GM18526 (cell line): ENCODE measurements around the gene DCN.

Experiments
- POLR2A ChIP-seq: IDR thresholded peaks from 3 replicates; pipeline ENCODE4 v1.6.1; 2011; ENCODE audit not compliant: insufficient read length; ENCODE audit errors: extremely low read depth

The DCN gene

DNA sequence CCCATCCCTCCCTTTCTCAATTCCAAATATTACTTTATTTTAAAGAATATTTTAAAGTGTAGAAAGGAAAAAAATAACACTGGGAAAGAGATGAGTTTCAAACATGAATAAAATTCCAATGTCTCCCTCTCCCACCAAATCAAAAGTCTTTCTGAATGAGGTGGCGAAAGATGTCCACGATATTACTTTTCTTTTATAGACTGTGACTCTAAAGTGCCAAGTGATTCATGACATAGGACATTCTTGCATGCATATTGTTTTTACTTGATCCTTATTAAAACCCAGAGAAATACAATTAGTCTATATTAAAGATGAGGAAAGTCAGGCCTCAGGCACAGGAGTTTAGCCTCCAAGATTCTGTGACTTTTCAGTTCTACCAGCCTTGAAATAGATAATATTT is 55.3 kb downstream of the DCN start:
- no peak for TF ChIP-seq POLR2A

DNA sequence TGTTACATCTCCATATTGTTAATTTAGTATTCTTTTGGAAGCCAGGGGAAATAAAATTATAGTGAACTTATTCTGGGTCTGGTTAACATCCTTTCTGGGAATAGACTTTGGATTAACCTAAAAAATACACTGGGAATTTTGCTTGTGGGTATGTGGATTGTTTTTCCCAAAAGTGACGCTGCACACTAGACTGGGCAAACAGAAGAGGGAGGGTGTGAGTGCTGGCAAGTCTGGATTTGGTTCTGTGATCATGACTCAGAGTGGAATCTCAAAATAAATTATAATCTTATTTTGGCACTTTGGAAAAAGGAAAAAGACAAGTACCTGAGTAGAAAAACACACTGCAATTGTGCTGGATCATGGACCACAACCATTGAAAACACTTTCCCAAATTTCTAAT is 56.1 kb downstream of the DCN start:
- TF ChIP-seq POLR2A, result no peak

DNA sequence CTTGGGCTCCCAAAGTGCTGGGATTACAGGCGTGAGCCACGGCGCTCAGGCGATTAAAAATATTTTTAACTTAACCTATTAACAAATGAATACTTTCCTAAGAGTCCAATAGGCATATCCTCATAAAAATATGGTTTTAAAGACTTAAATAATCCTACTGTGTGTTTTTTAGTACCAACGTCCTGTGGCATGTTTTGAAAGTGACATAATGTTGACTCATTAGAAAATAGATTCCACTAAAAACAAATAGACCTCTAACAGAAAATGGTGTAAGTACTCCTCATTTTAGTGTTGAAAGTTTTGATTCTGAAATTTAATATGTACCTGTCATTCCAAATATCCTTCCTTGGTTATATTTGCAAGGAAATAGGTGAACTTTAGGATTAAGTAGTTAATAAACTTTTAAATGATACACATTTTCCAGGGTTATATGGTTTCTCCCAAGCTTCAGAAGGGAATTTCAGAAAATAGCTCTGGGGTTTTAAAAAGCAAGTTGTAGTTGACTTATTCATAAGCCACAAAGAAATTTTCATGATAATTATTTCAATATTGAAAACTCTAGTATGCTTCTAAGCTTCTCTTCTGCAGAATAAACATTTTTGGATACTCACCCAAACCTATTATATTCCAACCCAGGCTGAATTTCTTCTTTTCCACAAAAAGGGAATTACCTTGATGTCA is 59.2 kb downstream of the DCN start:
- no peak for TF ChIP-seq POLR2A

DNA sequence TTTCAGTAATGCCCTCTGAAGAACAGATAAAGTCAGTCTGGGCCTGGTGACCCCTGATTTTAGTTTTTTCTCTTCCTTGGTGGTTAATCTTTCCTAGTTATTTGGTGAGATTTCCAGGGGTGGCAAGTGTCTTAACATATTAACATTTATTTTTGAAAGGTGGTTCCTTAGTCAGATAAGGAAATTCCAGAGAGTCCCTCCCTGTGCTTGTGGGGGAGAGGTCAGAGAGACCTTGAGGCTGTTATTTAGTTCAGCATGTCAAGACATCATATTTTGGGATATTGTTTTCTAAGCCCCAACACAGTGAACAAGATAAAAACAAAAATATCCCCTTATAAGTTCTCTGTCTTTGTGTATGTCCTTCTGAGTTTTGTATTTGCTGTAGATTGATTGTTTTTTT is 61.8 kb downstream of the DCN start:
- no peak for TF ChIP-seq POLR2A

DNA sequence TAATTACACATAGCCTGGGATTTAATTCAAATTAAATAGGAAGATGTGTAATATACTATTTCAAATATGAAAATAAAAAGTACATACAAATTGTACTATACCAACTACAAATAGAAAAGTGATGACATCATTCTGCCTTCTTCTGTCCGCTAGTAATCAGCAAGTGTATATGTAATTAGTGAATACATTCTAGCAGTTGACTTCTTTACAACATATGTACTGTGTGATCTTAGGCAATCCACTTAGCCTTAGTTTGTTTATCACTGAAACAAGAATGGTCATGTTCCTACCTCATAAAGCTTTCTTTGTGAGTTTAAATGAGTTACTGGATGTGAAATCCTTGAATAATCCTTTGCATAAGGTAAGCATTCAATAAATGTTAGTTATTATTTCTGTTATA is 63.5 kb downstream of the DCN start:
- TF ChIP-seq POLR2A, result no peak

DNA sequence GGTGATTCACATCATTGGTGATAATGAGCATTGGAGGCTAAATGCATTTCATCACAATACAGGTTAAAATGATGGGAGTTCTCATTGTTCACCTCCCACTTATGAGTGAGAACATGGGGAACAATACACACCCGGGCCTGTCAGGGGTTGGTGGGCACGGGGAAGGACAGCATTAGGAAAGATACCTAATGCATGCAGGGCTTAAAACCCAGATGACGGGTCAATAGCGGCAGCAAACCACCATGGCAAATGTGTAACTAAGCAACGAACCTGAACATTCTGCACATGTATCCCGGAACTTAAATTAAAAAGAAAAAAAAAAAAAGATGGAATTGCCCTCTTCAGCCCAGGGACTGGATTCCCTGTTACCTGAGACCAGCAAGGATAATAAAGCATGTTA is 69.0 kb downstream of the DCN start:
- TF ChIP-seq POLR2A, result no peak

DNA sequence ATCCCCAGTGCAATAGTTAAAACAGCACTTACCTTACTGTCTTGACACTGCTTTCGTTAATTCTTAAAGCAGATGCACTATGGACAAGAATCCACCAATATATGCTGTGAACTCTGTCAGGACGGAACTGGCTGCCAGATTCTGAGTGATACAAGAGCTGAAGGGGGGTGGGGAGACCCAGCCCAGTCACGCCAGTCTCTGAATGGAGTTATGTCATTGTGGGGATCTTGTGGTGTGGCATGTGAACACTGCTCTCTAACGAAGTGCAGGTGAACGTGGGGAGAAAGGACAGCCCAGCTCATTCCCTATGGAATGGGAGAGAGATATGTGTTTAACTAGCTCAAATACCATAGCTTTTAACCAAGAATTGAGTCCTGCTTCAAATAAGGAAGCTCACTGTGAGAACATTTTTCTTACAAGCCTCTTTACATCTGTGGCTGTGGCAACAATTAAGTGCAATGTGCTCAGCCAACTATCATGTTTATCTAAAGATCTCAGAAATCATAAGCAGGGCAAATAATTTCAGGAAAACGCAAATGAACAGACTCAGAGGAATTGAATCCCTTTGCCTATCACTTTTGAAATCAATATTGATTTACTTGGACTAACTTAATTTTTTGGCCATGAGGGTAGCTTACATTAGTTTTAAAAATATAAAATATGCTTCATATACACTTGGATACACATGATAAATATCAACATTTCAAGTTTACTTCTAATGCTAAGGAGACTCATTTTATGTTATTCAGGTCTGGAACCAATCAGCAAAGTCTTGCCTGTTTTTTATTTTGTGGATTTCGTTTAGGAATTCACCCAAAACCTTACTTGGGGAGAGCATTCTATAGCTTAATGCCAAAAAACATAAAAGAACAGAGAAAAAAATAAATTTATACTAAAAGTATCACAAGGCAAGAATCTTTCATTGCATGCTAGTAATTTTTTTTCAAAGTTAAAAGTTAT is 71.0 kb downstream of the DCN start, which contains the start of gene LUM:
LUM (minus strand) TSS at position 129 of the 960 bp plus-strand sequence. CDS start 2,515 bp downstream, outside the sequence.
- no peak for TF ChIP-seq POLR2A

DNA sequence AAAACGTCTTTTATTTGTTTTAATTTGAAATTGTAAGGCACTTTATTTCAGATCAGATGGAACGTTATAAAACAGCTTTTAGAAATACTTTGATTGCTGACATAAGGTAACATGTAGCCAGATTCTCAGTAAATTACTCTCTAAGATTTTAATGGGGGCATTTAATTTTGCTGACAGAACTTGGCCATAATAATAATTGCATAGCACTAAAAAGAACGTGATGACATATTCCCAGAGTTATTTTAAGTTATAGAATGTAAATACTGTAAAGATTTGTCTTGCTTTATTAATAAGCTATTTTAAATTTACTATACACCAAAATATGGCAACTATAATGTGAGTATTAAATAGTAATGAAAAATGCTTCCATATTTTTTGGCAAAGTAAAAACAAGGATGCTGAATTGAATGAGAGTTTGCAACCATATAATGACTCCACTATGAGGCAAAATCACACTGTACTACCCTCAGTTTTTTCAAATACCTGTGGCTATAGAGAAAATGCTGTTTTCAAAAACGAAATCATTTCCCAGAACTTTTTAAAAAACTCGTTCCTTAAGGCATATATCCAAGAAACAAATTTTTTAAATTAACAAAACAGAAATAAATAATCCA is 72.2 kb downstream of the DCN start:
- no peak for TF ChIP-seq POLR2A

DNA sequence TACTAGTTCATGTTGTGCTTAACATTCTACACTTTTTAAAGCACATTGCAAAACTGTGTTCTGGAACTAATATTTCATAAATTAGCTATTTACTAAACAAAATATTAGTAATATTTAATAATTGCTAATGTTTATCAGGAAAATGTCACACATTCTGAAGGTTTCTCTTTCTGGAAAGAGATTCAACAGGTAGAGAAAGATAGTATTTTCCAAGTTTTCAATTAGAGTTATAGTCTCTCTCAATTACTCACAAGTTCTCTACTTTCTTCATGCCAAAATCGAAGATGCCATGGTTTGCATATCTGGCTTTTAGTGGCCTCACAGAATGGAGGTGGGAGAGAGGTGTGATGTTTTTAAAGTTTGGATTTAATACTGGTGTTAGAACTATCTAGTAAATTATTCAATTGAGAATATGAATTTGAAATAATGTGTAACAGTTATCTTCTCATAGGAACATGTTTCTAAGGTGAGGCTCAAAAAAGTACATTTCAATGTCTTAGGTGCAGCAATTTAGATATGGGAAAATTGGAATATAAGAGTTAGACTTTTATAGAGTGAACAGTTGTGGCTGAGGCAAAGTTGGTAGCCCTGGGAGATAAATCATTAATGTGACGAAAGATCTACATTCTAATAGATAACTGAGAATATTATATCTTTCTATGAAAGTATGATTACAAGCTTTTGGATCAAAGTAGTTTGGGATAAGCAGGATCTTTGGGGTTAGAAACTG is 72.9 kb downstream of the DCN start:
- no peak for TF ChIP-seq POLR2A

DNA sequence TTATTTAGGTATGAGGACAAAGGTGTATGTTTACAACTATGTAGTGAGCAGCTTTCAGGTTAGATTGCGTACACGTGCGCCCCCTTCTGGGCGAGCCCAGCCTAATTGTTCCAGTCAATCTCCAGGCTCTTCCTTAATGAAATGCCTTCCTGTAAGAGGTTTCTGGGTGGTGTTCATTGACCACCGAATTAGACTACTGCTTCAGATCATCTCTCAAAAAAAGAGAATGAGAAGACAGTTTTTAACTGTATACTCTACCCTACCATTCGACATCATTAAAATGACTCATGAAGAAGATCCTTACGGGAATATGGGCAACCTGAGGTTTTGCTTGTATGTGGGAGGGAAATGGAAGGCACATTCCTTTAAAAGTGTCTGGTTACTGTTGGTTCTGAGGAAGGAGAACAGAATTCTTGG is 73.5 kb downstream of the DCN start:
- no peak for TF ChIP-seq POLR2A

DNA sequence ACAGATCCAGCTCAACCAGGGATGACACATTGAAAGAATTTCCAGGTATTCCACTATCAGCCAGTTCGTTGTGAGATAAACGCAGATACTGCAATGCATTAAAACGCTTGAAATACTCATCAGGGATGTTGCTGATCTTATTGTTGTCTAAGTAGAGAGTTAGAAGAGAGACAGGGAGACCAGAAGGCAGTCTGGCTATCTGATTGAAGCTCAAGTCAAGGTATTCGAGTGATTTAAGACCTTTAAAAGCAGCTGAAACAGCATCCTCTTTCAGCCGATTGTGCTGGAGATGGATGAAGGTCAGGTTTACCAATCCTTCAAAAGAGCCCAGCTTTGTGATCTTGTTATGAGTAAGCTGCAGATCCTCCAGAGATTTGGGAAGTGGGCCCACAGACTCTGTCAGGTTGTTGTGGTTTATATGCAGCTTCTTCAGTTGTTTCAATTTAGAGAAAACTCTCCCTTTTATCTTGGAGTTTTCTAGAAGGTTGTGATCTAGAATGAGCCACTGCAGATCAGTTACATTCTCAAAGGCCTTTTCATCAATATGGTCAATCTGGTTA is 74.3 kb downstream of the DCN start:
- no peak for TF ChIP-seq POLR2A

DNA sequence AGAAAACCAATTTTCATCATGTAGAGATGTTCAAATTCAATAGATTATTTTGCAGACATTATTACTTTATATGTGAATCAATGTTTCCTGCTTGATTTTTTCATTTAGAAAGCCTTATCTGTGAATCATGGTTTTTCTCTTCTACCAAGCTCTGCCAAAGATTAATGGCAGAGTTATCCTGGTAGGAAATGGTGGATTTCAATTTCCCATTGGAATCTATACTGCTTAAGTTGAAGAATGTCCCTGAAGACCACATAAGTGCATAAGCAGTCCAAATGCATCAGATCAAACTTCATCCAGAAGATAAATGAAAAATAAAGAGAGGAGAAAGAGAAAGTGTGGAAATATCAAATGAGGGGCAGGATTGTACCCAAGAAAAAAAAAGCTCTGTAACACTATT is 76.3 kb downstream of the DCN start:
- TF ChIP-seq POLR2A, result no peak

DNA sequence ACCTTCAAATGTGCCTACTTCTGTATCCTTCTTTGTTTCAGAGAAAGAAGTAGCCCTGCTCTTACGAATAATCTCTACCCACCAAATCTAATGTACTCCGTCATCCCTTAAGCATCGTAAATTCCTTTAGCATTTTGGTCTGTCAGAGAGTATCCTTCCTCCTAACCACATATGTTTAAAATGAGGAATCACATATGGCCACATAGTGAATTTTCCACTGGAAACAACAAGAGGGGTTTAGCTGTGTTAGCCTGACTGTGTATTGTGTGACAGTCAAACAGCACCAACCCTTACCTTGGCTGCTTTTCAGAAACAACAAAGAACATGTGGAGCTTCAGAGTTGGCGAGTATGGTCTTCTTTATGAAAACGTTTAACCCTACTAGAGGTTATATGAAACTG is 76.8 kb downstream of the DCN start:
- TF ChIP-seq POLR2A, result no peak

DNA sequence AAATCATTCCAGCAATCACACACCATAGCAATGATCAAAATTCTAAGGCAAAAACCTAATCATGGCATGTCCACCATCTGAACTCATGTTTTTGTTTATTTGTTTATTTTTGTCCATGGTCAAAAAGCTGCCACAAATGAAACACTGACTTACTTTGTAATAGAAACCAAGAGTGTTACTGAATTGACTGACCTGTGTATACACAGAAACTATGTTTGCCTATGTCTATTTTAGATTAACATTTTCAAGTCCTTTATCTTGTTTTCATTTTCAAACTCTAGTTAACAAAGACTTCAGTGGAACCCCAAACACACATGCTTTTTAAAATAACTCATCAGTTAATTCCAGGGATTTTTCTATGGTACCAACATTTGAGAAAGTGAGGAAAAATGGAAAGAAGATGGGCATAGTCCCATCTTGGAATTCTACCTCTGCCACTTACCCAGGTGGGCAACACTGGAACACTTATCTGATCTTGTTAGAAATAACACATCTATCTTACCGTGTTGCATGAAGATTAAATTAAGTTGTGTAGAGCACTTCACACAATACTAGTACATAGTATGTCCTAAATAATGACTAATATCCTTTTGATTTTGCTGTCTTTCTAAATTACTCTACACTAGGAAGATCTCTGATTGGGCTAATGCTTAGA is 77.7 kb downstream of the DCN start:
- no peak for TF ChIP-seq POLR2A

DNA sequence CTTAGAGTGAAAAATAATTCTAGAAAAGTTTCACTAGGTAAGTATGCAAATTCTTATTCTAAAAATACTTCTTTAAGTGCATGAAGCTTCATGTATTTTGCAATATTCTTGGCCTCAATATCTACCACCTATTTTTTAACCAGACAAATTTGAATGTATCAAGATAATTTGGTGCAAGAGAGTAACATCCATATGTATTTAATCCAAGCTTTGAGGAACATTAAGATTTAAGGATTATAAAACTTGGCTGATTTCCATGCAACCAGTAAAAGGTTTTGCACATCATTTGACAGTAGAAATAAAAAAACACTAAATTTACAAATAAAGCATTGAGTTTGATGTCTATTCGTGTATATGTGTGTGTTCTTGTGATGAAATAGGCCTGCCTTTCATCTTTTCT is 79.0 kb downstream of the DCN start:
- no peak for TF ChIP-seq POLR2A

DNA sequence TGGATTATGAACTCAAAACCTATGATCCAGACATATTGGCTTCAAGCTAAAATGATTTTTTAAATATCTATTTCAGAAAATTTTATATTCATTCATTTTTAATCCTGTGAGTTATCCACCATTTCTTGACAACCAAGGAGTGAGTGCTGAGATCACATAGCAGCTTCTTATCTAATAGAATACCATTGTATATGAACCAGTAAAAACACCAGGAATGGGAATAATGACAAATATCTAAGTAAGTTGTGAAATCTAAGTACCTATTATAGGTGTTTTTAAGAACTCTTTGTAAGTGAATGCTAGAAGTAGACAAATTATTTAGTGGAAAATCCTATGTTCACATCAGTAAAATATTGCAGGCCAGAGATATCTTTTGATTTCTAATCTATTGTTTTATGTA is 79.5 kb downstream of the DCN start:
- TF ChIP-seq POLR2A, result no peak
